ENCODE results near the gene MC2R. TPM values are rescaled to one million over a fixed set of nuclear protein-coding genes. Genes with fewer than 3 reads are reported as not detected.
"Not testable (repeated sequence)": the region's sequence is repeated elsewhere in the genome, so short reads cannot be mapped to it uniquely, and the experiment has no call there.

The MC2R gene
- total RNA-seq, 5 donors from 2014 or later (not counting 1 experiment from before 2014, with no cell fraction given), result not detected

DNA sequence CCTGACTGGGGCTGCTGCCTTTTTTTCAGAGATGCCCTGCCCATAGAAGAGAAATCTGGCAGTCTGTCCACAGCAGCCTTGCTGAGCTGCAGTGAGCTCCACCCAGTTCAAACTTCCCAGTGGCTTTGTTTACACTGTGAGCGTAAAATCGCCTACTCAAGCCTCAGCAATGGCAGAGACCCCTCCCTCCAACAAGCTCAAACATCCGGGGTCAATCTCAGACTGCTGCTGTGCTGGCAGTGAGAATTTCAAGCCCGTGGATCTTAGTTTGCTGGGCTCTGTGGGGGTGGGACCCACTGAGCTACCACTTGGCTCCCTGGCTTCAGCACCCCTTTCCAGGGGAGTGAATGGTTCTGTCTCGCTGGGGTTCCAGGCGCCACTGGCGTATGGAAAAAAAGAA lies 52.4 kb downstream of the MC2R start:
- 41% methylated on average over 2 of the region's 7 CpGs for WGBS (ENCODE audit: insufficient coverage)

GRCh38 chr18:13849791-13850190 lies 65.5 kb downstream of the MC2R start:
- peaks cover 4 to 13% of the 10 kb centered on the region in 2 donors for H3K27me3 Mint-ChIP-seq
- no peak overlapping the region for H3K4me3 Mint-ChIP-seq
- DNase-seq (no peak), ATAC-seq (replicated peaks in 1 of 4) (no peak)
- H3K4me1 Mint-ChIP-seq, result no peaks in the 10 kb centered on the region
- 100% methylated on average over 1 of the region's 4 CpGs for WGBS (ENCODE audit: insufficient coverage)
- H3K9me3 Mint-ChIP-seq, result peaks cover 13 to 33% (median 21%) of the 10 kb centered on the region in 3 donors
- ChIA-PET POLR2A (no interaction called here), CTCF (interaction anchor here in 1 of 2 donors (0.6 kb wide), 1 partner anchor 45 kb away, joined by 3 read pairs; no protein-coding TSS in a partner anchor)
- Histone ChIP-seq H3K36me3 (ENCODE audit: control insufficient read depth in 2 of 2, extremely low read depth in 1 of 2, insufficient read depth in 1 of 2, low read length in 1 of 2) (no peaks in the 10 kb centered on the region), H3K4me3 (ENCODE audit: control insufficient read depth in 1 of 2, extremely low read depth in 1 of 2, low read length in 1 of 2) (no peak overlapping the region), H3K4me1 (ENCODE audit: control insufficient read depth in 1 of 2, extremely low read depth in 1 of 2, insufficient read depth in 2 of 2, low read length in 2 of 2) (no peaks in the 10 kb centered on the region), H3K27ac (ENCODE audit: low read length) (no peak overlapping the region), H3K27me3 (replicated peaks in 1 of 2; ENCODE audit: control insufficient read depth in 2 of 2, extremely low read depth in 1 of 2, insufficient read depth in 2 of 2, low read length in 1 of 2) (peaks cover 0 to 10% of the 10 kb centered on the region in 2 experiments), H3K9me3 (peaks cover 2% of the 10 kb centered on the region)
- no peaks in the 10 kb centered on the region for H3K36me3 Mint-ChIP-seq
- H3K27ac Mint-ChIP-seq, result no peak overlapping the region

More for the DNA sequence above, 52.4 kb downstream of the MC2R start:
- H3K4me1 ChIP-seq (ENCODE audit: control insufficient read depth in 1 of 2, extremely low read depth in 1 of 2, insufficient read depth in 2 of 2, low read length in 2 of 2); H3K36me3 Mint-ChIP-seq; H3K27ac ChIP-seq (ENCODE audit: low read length); H3K4me3 Mint-ChIP-seq; CTCF ChIA-PET; H3K4me1 Mint-ChIP-seq; H3K9me3 ChIP-seq; H3K4me3 ChIP-seq (ENCODE audit: control insufficient read depth in 1 of 2, extremely low read depth in 1 of 2, low read length in 1 of 2); ATAC-seq (replicated peaks in 1 of 4); DNase-seq; H3K27ac Mint-ChIP-seq; POLR2A ChIA-PET; H3K36me3 ChIP-seq (ENCODE audit: control insufficient read depth in 2 of 2, extremely low read depth in 1 of 2, insufficient read depth in 1 of 2, low read length in 1 of 2): not testable (repeated sequence)
- peaks cover 8 to 15% of the 10 kb centered on the region in 2 experiments for H3K27me3 ChIP-seq (replicated peaks in 1 of 2; ENCODE audit: control insufficient read depth in 2 of 2, extremely low read depth in 1 of 2, insufficient read depth in 2 of 2, low read length in 1 of 2)
- Mint-ChIP-seq H3K27me3 (peaks cover 40 to 43% of the 10 kb centered on the region in 2 donors), H3K9me3 (peaks cover 7 to 18% (median 12%) of the 10 kb centered on the region in 3 donors)

DNA sequence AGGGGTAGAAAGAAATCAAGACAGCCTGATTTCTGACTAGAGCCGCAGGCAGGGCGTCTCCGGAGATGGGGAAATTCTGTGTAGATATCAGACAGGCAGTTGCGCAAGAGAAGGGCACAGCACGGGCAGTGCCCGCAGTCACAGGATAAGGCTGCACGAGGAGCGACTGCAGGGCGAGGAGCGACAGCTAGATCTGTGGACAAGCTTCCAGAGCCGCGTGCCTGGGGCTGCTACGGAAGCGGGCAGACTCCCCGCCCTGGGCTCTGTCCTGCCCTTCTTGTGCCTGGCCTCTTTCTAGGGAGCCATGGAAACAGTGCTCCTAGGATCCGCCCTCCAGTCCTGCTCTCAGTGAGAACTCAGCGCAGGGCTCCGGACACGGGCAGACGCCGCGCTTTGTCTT lies 78.8 kb downstream of the MC2R start:
- Mint-ChIP-seq H3K27me3 (peaks cover 23 to 34% of the 10 kb centered on the region in 2 donors), H3K4me3 (no peak overlapping the region), H3K4me1 (no peaks in the 10 kb centered on the region), H3K9me3 (no peaks in the 10 kb centered on the region), H3K27ac (no peak overlapping the region), H3K36me3 (no peaks in the 10 kb centered on the region)
- H3K27me3 ChIP-seq (replicated peaks in 1 of 2; ENCODE audit: control insufficient read depth in 2 of 2, extremely low read depth in 1 of 2, insufficient read depth in 2 of 2, low read length in 1 of 2), result peaks cover 0 to 14% of the 10 kb centered on the region in 2 experiments
- no peak overlapping the region for H3K4me3 ChIP-seq (ENCODE audit: control insufficient read depth in 1 of 2, extremely low read depth in 1 of 2, low read length in 1 of 2)
- DNase-seq, result no peak
- no peak for ATAC-seq (replicated peaks in 1 of 4)
- POLR2A ChIA-PET, result no interaction called here
- H3K27ac ChIP-seq (ENCODE audit: low read length), result no peak overlapping the region
- no peaks in the 10 kb centered on the region for H3K4me1 ChIP-seq (ENCODE audit: control insufficient read depth in 1 of 2, extremely low read depth in 1 of 2, insufficient read depth in 2 of 2, low read length in 2 of 2)
- CTCF ChIA-PET, result no interaction called here
- WGBS (ENCODE audit: insufficient coverage), result 98% methylated on average over 17 of the region's 22 CpGs
- H3K36me3 ChIP-seq (ENCODE audit: control insufficient read depth in 2 of 2, extremely low read depth in 1 of 2, insufficient read depth in 1 of 2, low read length in 1 of 2), result no peaks in the 10 kb centered on the region
- H3K9me3 ChIP-seq, result no peaks in the 10 kb centered on the region

- Mint-ChIP-seq H3K36me3 (no peaks in the 10 kb centered on the region), H3K4me1 (no peaks in the 10 kb centered on the region), H3K4me3 (no peak overlapping the region), H3K9me3 (peaks cover 0 to 3% (median 2%) of the 10 kb centered on the region in 3 donors), H3K27me3 (peaks cover 29 to 40% of the 10 kb centered on the region in 2 donors), H3K27ac (no peak overlapping the region)
- DNase-seq (no peak), ATAC-seq (replicated peaks in 1 of 4) (no peak)
- H3K27ac ChIP-seq (ENCODE audit: low read length), result no peak overlapping the region
- no peaks in the 10 kb centered on the region for H3K4me1 ChIP-seq (ENCODE audit: control insufficient read depth in 1 of 2, extremely low read depth in 1 of 2, insufficient read depth in 2 of 2, low read length in 2 of 2)
- no peak overlapping the region for H3K4me3 ChIP-seq (ENCODE audit: control insufficient read depth in 1 of 2, extremely low read depth in 1 of 2, low read length in 1 of 2)
- no peaks in the 10 kb centered on the region for H3K36me3 ChIP-seq (ENCODE audit: control insufficient read depth in 2 of 2, extremely low read depth in 1 of 2, insufficient read depth in 1 of 2, low read length in 1 of 2)
- H3K9me3 ChIP-seq, result no peaks in the 10 kb centered on the region
- CTCF ChIA-PET, result no interaction called here
- H3K27me3 ChIP-seq (replicated peaks in 1 of 2; ENCODE audit: control insufficient read depth in 2 of 2, extremely low read depth in 1 of 2, insufficient read depth in 2 of 2, low read length in 1 of 2), result peaks cover 0 to 17% of the 10 kb centered on the region in 2 experiments
- POLR2A ChIA-PET, result interaction anchor here in 1 of 2 donors (0.5 kb wide), 1 partner anchor 164 kb away, joined by 6 read pairs; no protein-coding TSS in a partner anchor
- WGBS (ENCODE audit: insufficient coverage), result 75% methylated on average over 2 of the region's 6 CpGs
Measured at GRCh38 chr18:13835202-13835601, 80.1 kb downstream of the MC2R start.

DNA sequence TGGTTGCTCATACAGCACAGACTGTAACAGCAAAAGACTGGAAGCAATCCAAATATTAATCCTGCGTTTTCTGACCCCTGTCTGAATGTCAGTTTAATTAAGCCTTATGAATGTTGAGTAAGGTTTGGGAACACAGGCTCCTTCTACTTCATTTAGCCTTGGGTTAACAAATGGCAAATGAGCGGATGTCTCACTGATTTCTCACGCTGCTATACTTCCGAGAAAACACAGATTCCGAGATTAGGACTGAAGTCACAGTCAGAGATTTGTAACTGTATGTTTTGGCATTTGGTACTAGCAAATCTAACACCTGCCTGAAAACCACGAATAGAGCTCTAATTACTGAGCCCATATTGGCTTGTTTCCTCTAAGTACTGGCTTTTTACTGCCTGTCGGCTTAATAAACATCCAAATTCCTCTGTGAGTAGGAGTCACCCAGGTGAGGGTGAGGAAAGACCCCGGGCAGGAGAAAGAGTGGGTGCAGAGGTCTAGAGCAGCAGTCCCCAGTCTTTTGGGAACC lies 80.8 kb downstream of the MC2R start:
- no peak overlapping the region for H3K4me3 Mint-ChIP-seq
- H3K27me3 Mint-ChIP-seq, result peaks cover 23 to 40% of the 10 kb centered on the region in 2 donors
- ATAC-seq (replicated peaks in 1 of 4) (no peak), DNase-seq (no peak)
- Histone ChIP-seq H3K36me3 (ENCODE audit: control insufficient read depth in 2 of 2, extremely low read depth in 1 of 2, insufficient read depth in 1 of 2, low read length in 1 of 2) (no peaks in the 10 kb centered on the region), H3K27me3 (replicated peaks in 1 of 2; ENCODE audit: control insufficient read depth in 2 of 2, extremely low read depth in 1 of 2, insufficient read depth in 2 of 2, low read length in 1 of 2) (peaks cover 0 to 17% of the 10 kb centered on the region in 2 experiments), H3K9me3 (no peaks in the 10 kb centered on the region), H3K27ac (ENCODE audit: low read length) (no peak overlapping the region), H3K4me1 (ENCODE audit: control insufficient read depth in 1 of 2, extremely low read depth in 1 of 2, insufficient read depth in 2 of 2, low read length in 2 of 2) (no peaks in the 10 kb centered on the region), H3K4me3 (ENCODE audit: control insufficient read depth in 1 of 2, extremely low read depth in 1 of 2, low read length in 1 of 2) (no peak overlapping the region)
- ChIA-PET CTCF (no interaction called here), POLR2A (no interaction called here)
- no peak overlapping the region for H3K27ac Mint-ChIP-seq
- 64% methylated on average over 6 of the region's 8 CpGs for WGBS (ENCODE audit: insufficient coverage)
- H3K36me3 Mint-ChIP-seq, result no peaks in the 10 kb centered on the region
- H3K4me1 Mint-ChIP-seq, result no peaks in the 10 kb centered on the region
- peaks cover 0 to 3% (median 2%) of the 10 kb centered on the region in 3 donors for H3K9me3 Mint-ChIP-seq

Other genes starting within 250 kb of the MC2R start
- gene FAM210A, start 189.0 kb downstream of the MC2R start, total RNA-seq, result 10 to 100 TPM in 1 of 5 donors, 1 to 10 TPM in 4; 7.3 to 10.8 (median 9.1) TPM
- gene RNMT, start 188.9 kb downstream of the MC2R start, total RNA-seq, result 10 to 100 TPM; 36.4 to 88.4 (median 48.7) TPM
- gene MC5R, start 91.4 kb downstream of the MC2R start, total RNA-seq, result not detected
- gene ZNF519, start 216.9 kb upstream of the MC2R start, total RNA-seq, result 10 to 100 TPM in 3 of 5 donors, 1 to 10 TPM in 2; 6.1 to 12.3 (median 10.4) TPM